Activated naive CD4-positive, alpha-beta T cell treated with anti-CD3 and anti-CD28 coated beads, Interleukin-2, amount 50 U/mL, for 72 hours (primary cell): ENCODE data around the gene MFAP5. TPM values are rescaled to one million over a fixed set of nuclear protein-coding genes. Genes with fewer than 3 reads are reported as not detected.

Experiments used
- ATAC-seq, 2 donors: fragments of 150-1000 bp; cut with Tn5 transposase; 2 replicates each; pipeline ENCODE4 v1.10.0; 2021; ENCODE audit warnings: mild to moderate bottlenecking in 2 of 2, moderate library complexity in 2 of 2
- DNase-seq, 2 donors: peaks; one replicate each; pipeline ENCODE4 v3.0.0; 2021 to 2022; ENCODE audit warnings: low spot score in 2 of 2
- H3K27ac Mint-ChIP-seq, 2 donors: one replicate each; pipeline ENCODE4 v1.8.0; 2022; ENCODE audit warnings: mild to moderate bottlenecking in 2 of 2, mixed read lengths in 2 of 2
- H3K36me3 Mint-ChIP-seq, 2 donors: one replicate each; pipeline ENCODE4 v1.8.0; 2022; ENCODE audit warnings: mixed read lengths in 2 of 2
- H3K9me3 Mint-ChIP-seq, 2 donors: one replicate each; pipeline ENCODE4 v1.8.0; 2022; ENCODE audit warnings: mixed read lengths in 2 of 2
- total RNA-seq, 2 donors: library from RNA; stranded (reverse); gene quantifications; one replicate each; pipeline ENCODE4 v1.2.3, GENCODE V29; 2022

Gene MFAP5
- total RNA-seq, 2 donors from 2014 or later: not detected

- no peaks in the 10 kb centered on the region for H3K36me3 Mint-ChIP-seq
- H3K27ac Mint-ChIP-seq: no peak overlapping the region
- ATAC-seq: no peak
- no peaks in the 10 kb centered on the region for H3K9me3 Mint-ChIP-seq
- DNase-seq: no peak
Observed at GRCh38 chr12:8681129-8681884, 18.7 kb upstream of the MFAP5 start.

GRCh38 chr12:8680533-8680932 is 17.9 kb upstream of the MFAP5 start:
- ATAC-seq: no peak
- DNase-seq: no peak
- Mint-ChIP-seq H3K9me3 (no peaks in the 10 kb centered on the region), H3K27ac (no peak overlapping the region), H3K36me3 (no peaks in the 10 kb centered on the region)

DNA sequence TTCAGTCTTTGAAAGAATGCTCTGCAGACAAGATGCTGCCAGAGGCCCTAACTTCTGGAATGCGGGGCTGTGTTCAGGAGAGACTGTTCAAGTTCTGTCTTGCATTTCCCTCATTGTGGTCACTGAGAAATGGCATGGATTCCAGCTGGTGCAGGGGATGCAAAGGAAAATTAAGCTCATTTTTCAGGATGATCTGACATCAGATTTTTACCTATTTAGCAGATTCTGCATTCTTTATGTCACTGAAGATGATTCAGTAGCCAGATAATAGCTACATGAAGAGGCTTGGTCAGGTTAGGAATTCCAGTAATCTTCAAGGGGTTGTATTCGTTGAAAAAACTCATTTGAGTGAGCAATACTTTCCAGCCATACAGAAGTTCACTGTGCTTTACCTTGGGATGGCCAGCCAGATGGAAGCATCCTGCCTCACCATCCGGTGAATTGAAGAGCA is 16.1 kb upstream of the MFAP5 start:
- Mint-ChIP-seq H3K36me3 (no peaks in the 10 kb centered on the region), H3K9me3 (no peaks in the 10 kb centered on the region), H3K27ac (no peak overlapping the region)
- DNase-seq: no peak
- ATAC-seq: no peak

- Mint-ChIP-seq H3K9me3 (no peaks in the 10 kb centered on the region), H3K27ac (no peak overlapping the region), H3K36me3 (no peaks in the 10 kb centered on the region)
- DNase-seq: no peak
- no peak for ATAC-seq
Observed at GRCh38 chr12:8677362-8677761, 14.7 kb upstream of the MFAP5 start.

- ATAC-seq (no peak), DNase-seq (no peak)
- H3K36me3 Mint-ChIP-seq: peaks cover 0 to 6% of the 10 kb centered on the region in 2 donors
- peaks cover 0 to 5% of the 10 kb centered on the region in 2 donors for H3K9me3 Mint-ChIP-seq
- no peak overlapping the region for H3K27ac Mint-ChIP-seq
Observed at GRCh38 chr12:8676651-8677050, 14.0 kb upstream of the MFAP5 start.

- Mint-ChIP-seq H3K9me3 (peaks cover 0 to 5% of the 10 kb centered on the region in 2 donors), H3K27ac (no peak overlapping the region), H3K36me3 (peaks cover 0 to 6% of the 10 kb centered on the region in 2 donors)
- no peak for ATAC-seq
- no peak for DNase-seq
Observed at GRCh38 chr12:8675591-8676036, 13.0 kb upstream of the MFAP5 start.

- Mint-ChIP-seq H3K9me3 (peaks cover 0 to 5% of the 10 kb centered on the region in 2 donors), H3K27ac (no peak overlapping the region), H3K36me3 (peaks cover 0 to 6% of the 10 kb centered on the region in 2 donors)
- no peak for DNase-seq
- no peak for ATAC-seq
Observed at GRCh38 chr12:8672381-8672780, 9.8 kb upstream of the MFAP5 start.

DNA sequence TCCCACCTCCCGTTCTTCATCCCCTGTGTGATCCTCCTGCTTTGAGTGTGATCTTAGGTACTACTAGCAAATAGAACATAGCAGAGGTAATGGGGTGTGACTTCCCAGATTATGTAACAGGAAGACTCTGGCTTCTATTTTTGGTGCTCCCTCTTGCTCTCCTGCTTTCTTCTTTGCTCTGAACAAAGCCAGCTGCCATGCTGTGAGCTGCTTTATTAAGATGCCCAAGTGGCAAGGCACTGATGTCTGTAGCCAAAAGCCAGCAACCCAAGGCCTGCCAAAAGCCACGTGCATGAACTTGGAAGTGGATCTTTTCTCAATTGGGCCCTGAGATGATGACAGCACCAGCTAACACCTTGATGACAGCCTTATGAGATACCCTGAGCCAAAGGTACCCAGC is 5.8 kb upstream of the MFAP5 start:
- peaks cover 0 to 6% of the 10 kb centered on the region in 2 donors for H3K36me3 Mint-ChIP-seq
- ATAC-seq (no peak), DNase-seq (no peak)
- no peak overlapping the region for H3K27ac Mint-ChIP-seq
- peaks cover 0 to 5% of the 10 kb centered on the region in 2 donors for H3K9me3 Mint-ChIP-seq

GRCh38 chr12:8667270-8667669 is 4.6 kb upstream of the MFAP5 start:
- H3K27ac Mint-ChIP-seq: no peak overlapping the region
- DNase-seq: no peak
- peaks cover 0 to 6% of the 10 kb centered on the region in 2 donors for H3K36me3 Mint-ChIP-seq
- H3K9me3 Mint-ChIP-seq: peaks cover 0 to 4% of the 10 kb centered on the region in 2 donors
- ATAC-seq: no peak

DNA sequence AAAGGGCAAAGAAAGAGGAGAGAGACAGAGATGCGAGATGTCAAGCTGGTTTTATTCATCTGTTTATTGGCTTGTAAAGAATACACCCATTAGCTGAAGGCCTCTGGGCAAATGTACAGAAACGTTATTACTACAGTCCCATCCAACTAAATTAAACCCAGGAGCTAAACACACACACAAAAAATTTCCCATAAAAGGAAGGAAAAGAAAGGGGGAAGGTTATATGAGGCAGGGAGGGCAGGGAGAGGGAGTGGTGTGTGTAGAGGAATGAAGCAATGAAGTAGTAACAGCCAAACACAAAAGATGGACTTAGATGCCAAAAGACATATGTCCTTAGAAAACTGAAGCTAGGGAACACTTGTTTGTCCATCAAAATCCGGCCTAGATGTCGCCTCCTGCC is 3.1 kb upstream of the MFAP5 start:
- ATAC-seq: no peak
- no peaks in the 10 kb centered on the region for H3K9me3 Mint-ChIP-seq
- no peak for DNase-seq
- H3K27ac Mint-ChIP-seq: no peak overlapping the region
- H3K36me3 Mint-ChIP-seq: no peaks in the 10 kb centered on the region

GRCh38 chr12:8664228-8664913 is 1.7 kb upstream of the MFAP5 start:
- DNase-seq: no peak
- Mint-ChIP-seq H3K36me3 (no peaks in the 10 kb centered on the region), H3K27ac (no peak overlapping the region), H3K9me3 (no peaks in the 10 kb centered on the region)
- no peak for ATAC-seq

DNA sequence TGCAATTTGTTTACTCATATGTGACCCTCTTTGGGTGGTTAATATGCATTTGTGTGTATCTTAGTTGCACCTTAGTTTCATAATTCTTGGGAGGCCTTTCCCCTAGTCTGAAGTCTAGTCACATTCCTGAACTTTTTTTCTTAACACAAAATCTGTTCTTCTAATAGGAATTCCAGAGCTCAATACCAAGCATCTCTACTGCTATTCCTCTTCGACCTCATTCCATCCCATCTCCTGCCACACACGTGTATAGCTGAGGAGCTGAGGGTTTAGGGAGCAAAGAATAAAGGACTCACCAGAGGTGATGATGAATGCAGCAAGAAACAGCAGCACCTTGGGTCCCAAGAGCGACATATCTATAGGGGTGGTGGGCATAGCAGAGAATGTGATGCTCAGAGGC is 875 bp downstream of the MFAP5 start:
- ATAC-seq (no peak), DNase-seq (no peak)
- H3K9me3 Mint-ChIP-seq: no peaks in the 10 kb centered on the region
- H3K27ac Mint-ChIP-seq: no peak overlapping the region
- H3K36me3 Mint-ChIP-seq: no peaks in the 10 kb centered on the region

GRCh38 chr12:8661016-8661415 is 1.6 kb downstream of the MFAP5 start:
- DNase-seq: no peak
- Mint-ChIP-seq H3K9me3 (no peaks in the 10 kb centered on the region), H3K36me3 (no peaks in the 10 kb centered on the region), H3K27ac (no peak overlapping the region)
- no peak for ATAC-seq

DNA sequence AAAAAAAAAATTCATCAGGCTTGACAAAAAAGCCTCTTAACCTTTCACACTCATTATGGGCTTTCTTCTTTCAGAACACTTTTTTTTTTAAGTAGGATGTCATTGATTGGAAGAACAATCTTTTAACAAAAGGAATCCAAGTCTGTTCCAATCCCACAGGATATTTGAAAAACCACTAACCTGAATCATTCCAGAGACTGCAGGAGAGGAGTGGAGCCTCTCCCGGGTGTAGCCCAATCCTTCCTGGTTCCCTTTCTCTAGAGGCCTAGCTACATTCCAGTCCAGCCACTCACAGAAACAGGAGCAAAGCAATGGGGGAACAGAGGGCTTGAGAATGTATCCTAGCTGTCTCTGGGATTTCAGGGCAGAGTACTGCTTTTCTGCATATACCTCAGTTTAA is 4.3 kb downstream of the MFAP5 start:
- Mint-ChIP-seq H3K36me3 (no peaks in the 10 kb centered on the region), H3K27ac (peak overlapping the region in 1 of 2 donors; percentile 33), H3K9me3 (no peaks in the 10 kb centered on the region)
- DNase-seq (no peak), ATAC-seq (no peak)

DNA sequence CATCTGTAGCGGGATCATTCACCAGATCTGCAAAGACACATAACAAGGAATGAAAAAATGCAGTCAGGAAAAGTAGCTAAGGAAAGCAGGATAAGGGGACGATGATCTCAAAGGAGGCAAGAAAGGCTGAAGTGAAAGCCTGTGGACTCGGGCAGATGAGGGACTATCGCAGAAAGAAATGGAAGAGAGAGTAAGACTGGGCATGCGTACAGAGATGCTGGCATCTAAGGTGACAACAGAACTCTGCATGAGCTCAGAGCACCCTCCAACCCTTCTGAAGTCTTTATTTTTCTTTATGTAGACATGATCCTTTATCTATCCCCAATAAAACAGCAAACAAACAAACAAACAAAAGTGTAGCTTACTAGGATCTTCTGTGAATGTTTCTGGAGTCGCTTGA is 7.2 kb downstream of the MFAP5 start:
- ATAC-seq (no peak), DNase-seq (no peak)
- Mint-ChIP-seq H3K9me3 (no peaks in the 10 kb centered on the region), H3K27ac (no peak overlapping the region), H3K36me3 (no peaks in the 10 kb centered on the region)

- DNase-seq: peak; percentile 81 to 82
- no peaks in the 10 kb centered on the region for H3K36me3 Mint-ChIP-seq
- no peaks in the 10 kb centered on the region for H3K9me3 Mint-ChIP-seq
- H3K27ac Mint-ChIP-seq: no peak overlapping the region
- peak; percentile 89 for ATAC-seq
Observed at GRCh38 chr12:8648576-8649205, 13.9 kb downstream of the MFAP5 start.

- Mint-ChIP-seq H3K9me3 (no peaks in the 10 kb centered on the region), H3K27ac (no peak overlapping the region), H3K36me3 (no peaks in the 10 kb centered on the region)
- DNase-seq: no peak
- ATAC-seq: no peak
Observed at GRCh38 chr12:8647968-8648367, 14.7 kb downstream of the MFAP5 start.
